GM18870 (cell line): Measurements from ENCODE around the gene SIM1.
"Not testable (repeated sequence)": the region's sequence is repeated elsewhere in the genome, so short reads cannot be mapped to it uniquely, and the experiment has no call there.

Experiments used
- ATAC-seq: cut with Tn5 transposase; IDR thresholded peaks from one replicate; pipeline ENCODE4 v1.9.1; 2021; ENCODE audit warnings: moderate library complexity; ENCODE audit not compliant: unreplicated experiment

Gene SIM1

DNA sequence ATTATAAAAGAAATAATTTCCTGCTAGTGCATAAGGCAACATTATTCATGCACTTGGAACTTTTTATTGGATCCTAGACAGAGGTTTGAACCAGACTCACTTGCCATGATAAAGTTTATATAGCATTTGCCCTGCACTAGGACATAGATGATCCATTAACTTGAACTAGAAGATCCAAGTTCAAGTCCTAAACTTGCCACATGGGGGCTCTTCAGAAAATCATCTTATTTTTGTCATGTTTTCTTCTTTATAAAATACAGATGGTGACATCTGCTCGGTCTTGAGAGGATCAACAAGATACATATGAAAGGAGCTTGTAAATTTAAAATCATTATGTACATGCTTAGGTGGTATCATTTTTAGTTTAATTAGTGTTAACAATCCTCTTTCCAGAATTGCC, 94.5 kb downstream of the SIM1 start:
- ATAC-seq: no peak

DNA sequence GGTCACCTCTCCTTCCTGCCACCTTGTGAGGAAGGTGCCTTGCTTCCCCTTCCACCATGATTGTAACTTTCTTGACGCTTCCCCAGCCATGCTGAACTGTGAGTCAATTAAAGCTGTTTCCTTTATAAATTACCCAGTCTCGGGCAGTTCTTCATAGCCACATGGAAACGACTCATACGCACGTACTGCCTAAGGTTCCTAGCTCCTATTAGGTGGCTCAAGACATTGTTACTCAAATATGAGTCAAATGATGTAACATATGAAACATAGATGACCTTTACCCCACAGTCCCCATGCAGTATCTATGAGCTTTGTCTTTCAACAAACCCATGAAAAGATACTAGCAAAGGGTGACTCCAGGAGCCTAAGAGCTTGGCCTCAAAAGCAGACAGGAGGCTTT, 98.3 kb downstream of the SIM1 start:
- ATAC-seq: no peak

DNA sequence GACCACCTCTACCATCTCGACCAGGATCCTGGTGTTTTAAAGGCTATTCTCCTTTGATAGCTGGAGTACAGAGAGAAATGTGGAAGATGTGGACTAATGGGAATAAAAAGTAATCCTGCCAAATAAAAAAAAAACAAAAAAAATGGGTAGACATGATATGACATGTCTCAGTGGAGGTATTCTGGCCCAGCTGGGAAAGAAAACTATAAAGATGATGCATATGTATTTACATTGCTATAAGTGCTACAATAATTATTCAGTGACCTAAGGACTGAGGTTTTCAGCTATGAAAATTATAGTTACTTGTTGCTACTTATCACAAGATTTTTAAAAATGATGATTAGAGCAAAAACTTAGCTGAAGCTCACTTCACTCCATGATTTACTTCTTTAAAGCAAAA, 101.1 kb downstream of the SIM1 start:
- ATAC-seq: no peak

DNA sequence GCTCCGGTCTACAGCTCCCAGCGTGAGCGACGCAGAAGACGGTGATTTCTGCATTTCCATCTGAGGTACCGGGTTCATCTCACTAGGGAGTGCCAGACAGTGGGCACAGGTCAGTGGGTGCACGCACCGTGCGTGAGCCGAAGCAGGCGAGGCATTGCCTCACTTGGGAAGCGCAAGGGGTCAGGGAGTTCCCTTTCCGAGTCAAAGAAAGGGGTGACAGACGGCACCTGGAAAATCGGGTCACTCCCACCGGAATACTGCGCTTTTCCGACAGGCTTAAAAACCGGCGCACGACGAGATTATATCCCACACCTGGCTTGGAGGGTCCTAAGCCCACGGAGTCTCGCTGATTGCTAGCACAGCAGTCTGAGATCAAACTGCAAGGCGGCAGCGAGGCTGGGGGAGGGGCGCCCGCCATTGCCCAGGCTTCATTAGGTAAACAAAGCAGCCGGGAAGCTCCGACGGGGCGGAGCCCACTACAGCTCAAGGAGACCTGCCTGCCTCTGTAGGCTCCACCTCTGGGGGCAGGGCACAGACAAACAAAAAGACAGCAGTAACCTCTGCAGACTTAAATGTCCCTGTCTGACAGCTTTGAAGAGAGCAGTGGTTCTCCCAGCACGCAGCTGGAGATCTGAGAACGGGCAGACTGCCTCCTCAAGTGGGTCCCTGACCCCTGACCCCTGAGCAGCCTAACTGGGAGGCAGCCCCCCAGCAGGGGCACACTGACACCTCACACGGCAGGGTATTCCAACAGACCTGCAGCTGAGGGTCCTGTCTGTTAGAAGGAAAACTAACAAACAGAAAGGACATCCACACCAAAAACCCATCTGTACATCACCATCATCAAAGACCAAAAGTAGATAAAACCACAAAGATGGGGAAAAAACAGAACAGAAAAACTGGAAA, 109.7 kb downstream of the SIM1 start:
- not testable (repeated sequence) for ATAC-seq

DNA sequence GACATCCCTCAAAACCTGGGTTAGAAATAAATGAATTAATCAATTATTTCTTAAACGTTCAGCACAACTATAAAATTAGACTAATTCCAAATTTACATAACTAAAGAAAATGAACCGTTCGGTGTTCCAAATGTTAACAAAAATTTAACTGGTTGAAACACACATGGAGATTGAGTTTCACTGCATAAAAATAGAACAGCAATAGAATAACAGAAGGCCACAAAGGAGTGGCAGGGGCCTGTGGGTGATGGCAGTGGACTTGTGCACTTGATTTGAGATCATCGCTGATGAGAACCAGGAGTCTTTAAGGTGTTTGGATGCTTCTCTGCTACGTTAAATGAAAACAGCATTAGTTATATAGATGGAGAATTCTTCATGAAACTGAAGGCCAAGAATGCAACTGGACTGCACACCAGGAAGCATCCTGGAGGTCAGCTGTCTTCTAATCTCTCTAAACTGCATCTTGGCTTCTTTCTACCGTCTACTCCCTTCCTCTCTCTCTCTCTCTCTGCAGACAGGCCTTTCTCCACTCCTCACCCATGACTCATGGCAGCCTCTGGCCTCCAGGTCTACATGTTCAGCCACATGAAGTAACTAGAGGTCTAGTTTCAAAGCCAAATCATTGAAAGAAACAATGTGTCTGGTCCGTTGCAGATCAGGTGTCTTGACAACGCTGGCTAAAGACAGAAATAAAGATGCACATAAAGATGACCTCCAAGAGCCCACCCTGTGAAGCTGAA, 111.3 kb downstream of the SIM1 start:
- no peak for ATAC-seq

DNA sequence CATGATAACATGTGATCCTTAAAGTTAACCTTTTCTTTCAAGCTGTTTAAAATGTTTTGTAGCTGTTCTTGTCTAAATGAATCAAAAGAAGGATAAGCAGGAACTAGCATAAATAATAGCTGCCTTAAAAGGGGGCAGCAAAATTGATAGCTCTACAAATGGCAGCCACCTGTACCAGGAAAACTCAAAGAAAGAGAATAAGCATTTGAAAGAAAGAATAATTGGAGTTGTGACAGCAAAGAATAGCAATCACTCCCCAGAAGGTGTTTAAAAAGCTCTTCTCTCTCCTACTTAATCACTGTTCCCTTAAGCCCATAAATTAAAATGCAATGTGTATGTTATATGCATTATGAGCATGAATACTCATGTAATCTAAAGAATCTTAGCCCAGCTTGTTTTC, 114.6 kb downstream of the SIM1 start:
- no peak for ATAC-seq

DNA sequence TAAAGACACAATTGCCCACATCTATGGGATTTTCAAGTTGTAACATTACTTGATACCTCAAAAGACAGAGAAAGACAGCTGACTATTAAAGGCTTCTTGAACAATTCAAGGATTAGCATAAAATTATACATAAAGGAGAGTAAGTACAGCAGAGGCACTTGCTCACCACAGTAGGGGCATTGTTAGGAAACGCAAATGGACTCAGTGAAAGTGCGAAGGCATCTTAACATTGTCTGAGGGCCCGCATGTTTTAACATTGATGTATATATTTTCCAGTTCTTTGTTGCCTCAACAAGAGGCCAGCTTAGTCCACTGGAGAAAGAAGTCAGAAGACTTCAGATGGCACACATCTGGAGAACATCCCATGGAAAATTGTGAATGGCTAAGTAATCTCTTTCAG, 115.4 kb downstream of the SIM1 start:
- no peak for ATAC-seq

DNA sequence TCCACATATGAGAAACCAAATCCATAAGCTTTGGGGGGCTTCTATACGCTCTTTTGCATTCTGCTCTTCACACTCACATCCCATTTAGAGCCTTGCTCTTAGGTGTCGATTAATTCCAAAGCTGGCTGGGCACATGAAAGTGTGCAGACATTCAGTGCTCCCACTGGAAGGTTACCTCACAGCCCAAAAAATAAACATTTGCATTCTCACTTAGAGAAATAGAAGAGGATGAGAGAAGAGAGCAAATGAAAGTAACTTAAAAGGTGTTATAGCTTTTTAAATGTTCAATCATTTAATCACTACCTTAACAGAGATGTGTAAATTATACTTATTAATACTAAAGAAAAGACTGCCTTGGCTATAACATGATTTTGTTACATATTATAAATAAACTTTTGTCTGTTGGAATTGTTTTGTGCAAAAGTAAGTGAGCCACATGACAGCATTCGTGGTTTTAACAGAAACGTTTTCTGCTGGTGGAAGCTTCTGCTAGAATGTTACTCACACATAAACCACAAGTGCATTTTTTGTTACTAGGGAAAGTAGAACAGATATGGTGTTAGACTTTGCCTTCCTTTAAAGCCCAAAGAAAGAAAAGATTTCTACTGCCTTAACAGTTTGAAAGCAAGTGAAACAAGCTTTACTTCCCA, 116.7 kb downstream of the SIM1 start:
- ATAC-seq: peak; percentile 53

DNA sequence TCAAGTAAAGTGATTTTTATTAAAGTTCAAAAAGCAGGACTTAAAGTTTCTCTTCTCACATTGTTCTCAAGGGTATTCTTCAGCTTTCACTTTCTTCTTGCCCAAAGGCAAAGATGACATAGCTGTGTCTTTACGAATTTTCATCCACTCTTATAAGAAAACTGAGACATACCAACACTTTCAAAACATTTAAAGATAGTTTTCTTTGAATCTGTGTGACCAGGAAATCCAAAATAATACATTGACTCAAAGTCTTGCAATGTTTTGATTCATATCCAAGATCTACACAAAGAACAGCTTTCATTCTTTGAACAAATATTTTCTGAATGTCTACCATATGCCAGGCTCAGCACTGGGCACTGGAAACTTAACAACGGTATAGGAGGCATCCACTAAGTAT, 117.9 kb downstream of the SIM1 start:
- ATAC-seq: no peak

DNA sequence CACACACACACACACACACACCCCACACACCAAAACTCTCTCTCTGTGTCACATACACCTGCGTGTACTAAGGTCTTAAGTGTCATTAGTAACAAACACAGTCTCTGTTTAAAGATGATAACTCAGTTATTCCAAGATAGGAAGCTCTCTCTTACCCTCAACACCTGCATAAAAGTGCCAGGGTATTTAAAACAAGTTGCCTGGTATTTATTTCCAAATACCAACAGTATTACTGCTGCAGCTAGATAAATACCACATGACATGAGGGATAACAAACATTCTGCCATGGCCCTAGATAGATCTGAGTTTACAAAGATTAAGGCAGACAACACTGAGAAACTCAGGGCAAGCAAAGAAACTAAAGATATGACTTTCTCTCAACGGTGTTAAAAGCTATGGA, 118.5 kb downstream of the SIM1 start:
- ATAC-seq: no peak

DNA sequence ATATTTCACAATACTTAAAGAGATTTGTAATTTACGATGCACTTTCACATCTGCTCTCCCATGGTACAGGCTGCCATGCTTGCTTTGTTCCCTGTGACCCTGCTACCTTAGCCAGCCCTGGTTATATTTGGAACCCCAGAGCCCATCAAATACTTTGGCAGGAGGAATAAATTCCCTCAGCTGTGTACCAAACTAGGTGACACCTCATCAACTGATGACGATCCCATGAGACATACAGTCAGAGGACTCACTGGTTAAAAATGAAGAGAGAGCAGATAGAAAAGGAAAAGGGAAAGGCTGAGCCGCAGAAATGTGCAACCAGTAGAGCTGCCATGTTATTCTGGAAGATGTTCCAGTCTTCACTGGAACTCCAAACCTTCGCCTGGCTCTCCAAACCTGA, 120.0 kb downstream of the SIM1 start:
- ATAC-seq: no peak

DNA sequence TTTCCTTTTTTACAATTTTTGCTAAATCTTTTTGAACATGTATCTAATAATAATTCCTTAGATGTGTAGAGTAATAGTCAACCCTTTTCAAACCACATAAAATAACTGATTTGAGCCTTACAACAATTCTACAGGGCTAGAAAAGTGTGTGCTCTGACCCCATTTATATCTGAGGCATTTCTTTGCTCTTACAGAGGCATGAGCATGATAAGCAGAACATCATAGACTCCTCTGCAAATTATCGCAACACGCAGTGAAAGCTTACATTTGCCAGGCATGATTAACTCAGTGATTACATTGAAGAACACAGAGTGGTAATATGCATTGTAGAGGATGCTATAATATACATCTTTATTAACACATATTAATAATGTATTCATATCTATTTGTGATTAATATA, 120.4 kb downstream of the SIM1 start:
- no peak for ATAC-seq

DNA sequence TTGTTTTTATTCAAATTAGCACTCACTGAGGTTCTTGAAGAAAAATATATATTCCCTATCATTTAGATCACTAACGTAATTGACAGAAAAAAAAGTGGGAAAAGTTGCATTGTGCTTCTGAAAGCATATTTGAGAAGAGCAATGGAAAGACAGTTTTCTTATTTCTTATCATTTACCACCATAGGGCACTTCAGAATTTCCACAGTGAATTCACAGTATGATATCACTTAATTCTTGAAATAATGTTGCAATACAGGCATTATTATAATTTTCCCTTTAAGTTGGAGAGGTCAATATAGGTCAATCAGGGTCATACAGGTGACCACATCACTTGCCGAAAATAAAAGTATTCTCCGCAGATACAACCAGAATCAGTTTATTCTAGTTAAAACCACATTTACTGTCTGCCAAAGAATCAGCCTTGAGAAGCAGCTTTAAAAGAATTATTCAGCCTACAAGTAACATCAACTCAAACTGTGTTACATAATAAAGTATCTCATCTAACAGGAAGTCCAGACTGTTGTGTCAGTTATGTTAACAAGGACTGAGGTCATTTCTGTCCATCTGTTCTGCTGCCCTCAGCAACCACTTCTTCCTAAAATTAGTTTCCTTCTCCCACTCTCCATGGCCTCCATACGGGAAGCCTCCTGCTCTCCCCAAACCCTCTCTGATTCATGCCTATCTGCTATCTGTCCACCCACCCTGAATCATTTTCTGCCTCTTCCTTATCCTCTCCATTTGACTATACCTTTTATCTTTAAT, 121.2 kb downstream of the SIM1 start:
- ATAC-seq: no peak

DNA sequence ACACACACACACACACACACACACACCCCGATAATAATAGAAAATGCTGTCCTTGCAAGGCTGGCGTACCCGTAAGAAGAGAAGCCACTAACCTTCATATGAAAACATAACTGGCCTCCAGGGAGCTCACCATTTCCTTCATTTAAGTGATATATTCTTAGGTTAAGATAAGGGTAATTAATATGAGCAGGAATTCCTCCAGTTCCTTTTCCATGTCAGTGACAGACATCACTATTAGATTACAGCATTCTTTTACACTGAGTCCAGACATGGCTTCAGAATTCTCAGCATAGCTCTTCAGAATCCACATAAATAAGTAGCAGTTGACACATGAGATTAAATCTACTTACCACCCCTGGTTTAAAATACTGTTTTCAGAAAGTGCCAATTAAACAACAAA, 121.9 kb downstream of the SIM1 start:
- no peak for ATAC-seq

DNA sequence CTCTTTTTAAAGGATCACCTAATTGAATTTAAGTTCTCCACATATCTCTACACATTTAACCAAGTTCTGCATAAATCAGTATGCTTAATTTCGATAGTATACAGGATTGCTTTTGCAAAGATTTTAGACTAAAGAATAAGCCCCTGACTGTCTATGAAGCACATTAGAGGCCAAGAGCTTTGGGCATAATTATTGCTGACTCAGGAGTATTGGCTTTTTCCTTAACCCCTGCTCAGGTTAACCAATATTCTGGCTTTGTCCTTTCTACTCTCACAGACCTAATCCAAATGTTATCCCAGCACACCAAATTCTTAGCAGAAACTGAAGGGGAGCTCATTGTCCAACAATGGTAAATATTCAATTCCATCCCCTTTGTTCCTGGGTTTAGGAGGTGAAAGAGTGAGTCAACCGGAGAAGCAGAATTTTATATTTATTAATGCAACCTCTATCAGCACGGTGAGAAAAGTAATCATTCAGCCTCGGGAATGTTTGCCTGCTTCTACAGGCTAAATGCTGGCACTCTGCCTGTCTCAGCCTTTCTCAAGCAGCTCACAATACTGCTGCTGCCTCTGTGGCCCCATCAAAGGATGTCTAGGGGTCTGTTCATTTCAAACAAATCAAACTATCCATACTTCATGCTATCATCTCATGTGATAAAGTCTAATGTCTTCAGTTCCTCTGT, 125.0 kb downstream of the SIM1 start:
- ATAC-seq: no peak

DNA sequence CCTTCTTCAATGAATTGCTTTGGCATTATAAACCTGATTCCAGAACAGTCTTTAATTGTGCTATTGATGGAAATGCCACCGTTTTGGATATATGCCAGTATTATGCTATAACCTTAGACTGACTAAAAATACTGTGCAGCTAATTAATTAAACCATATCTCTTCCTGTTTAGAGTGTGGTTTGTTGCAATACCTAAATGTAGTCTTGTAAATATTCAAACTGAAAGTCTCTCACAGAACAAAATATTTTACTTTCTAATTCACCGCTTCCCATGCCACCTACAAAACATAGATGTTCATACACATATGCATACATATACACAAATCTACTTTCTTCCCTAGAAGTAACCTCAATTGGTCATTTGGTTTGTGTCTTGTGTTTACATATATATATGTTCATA, 126.6 kb downstream of the SIM1 start:
- no peak for ATAC-seq

DNA sequence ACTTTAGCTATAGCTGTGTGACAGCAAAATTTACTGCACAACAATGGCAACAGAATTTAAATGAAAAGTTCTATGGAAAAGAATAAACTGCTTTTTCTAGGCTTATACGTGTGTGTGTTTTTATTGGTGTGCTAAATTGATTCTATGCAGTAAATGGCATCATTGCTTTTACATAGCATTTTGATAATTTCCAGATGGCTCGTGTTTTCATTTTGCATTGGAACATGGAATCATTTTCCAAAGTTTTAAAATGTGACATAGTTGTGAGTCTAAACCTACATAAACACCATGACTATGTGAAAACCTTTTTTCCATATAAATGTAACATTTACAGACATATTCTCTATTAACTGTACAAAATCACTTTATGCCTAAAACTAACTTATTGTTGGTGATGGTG, 127.8 kb downstream of the SIM1 start:
- ATAC-seq: no peak

DNA sequence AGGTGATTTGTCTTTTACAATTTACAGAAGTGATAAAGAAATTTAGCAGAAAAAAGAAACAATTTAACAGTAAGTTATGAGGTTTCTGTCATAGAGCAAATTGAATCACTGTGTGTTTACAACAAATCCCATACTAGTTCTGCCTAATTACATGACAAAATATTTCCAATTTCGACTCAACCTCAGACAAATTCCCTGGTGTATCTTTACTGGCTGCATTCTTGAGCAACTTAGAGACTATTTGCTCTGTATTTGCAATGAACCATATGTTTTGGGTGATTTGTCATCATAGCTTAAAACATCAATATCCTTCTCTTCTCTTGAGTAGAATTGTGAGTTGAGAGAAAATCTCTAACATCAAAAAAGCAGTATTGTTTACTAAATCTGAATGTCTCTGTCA, 128.7 kb downstream of the SIM1 start:
- ATAC-seq: no peak
